Measurements from ENCODE around the gene NDUFA13. TPM values are rescaled to one million over a fixed set of nuclear protein-coding genes. Genes with fewer than 3 reads are reported as not detected.

The NDUFA13 gene
- total RNA-seq, 1 experiment from 2014 or later = 203 TPM

DNA sequence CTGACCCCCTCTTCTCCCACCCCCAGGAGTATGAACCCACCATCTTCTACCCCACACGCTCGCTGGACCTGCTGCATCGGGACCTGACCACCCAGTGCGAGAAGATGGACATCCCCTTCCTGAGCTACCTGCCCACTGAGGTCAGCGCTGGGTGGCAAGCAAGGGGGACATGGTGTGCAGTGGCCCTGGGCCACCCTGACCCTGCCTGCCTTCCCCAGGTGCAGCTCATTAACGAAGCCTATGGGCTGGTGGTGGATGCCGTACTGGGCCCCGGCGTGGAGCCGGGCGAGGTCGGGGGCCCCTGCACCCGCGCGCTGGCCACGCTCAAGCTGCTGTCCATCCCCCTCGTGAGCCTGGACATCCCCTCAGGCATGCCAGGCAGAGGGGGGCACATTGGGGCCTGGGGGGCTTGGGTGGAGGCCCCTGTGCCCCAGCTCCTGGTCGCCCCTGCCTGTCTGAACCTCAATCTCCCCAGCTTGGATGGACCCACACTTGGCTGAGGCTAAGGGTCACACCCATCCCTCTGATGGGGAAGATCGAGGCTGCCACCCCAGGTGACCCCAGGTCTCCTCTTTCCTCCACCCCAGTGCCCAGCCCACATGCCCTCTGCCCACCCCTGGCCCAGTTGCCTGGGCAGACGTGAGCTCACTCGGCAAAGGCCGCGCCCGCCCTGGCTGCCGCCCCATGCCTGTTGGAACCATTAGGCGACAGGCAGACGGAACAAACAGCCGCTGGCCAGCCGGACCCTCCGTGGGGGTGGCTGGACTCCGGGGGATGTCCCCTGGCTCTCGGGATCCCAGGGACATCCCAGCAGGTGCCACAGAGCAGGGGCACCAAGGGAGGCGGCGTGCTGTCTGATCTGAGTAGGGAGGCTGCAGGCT is 19.5 kb downstream of the NDUFA13 start:
- no peaks in the 10 kb centered on the region for H3K27me3 ChIP-seq (ENCODE audit: insufficient read depth, low read depth)
- H3K27ac ChIP-seq = no peak overlapping the region
- H3F3A ChIP-seq (ENCODE audit: insufficient read depth, low read depth) = peaks cover 59% of the 10 kb centered on the region
- no peak overlapping the region for H3K4me2 ChIP-seq
- ChIA-PET CTCF (no interaction called here), POLR2A (ENCODE audit: unreplicated experiment) (no interaction called here)
- no peak overlapping the region for H3K4me3 ChIP-seq
- peaks cover 5% of the 10 kb centered on the region; the same call in 1 of the 2 replicates for H4K20me1 ChIP-seq (ENCODE audit: insufficient read depth)
- no peaks in the 10 kb centered on the region for H3K36me3 ChIP-seq (ENCODE audit: low read depth)
- intact Hi-C loops (cut with micrococcal nuclease; ENCODE audit: unreplicated experiment) = loop anchor here (10.0 kb wide), 1 partner anchor 239 kb away; no protein-coding TSS in a partner anchor
- DNase-seq = no peak
- no peaks in the 10 kb centered on the region for H3K9me3 ChIP-seq (ENCODE audit: insufficient read depth, low read depth)
- no peaks in the 10 kb centered on the region for H3K4me1 ChIP-seq (replicated peaks; ENCODE audit: insufficient read depth)
- TF ChIP-seq EZH2 (IDR thresholded peaks at IDR 0.05; ENCODE audit: low read depth) (no peak), CTCF (conservative IDR thresholded peaks at IDR 0.05) (no peak)
- no peak overlapping the region for H2AFZ ChIP-seq
- BruUV-seq (replicated peaks) = no TSS peak
- no peaks in the 10 kb centered on the region for H3K79me2 ChIP-seq (ENCODE audit: low read depth)
- no peaks in the 10 kb centered on the region for H3K9me2 ChIP-seq (ENCODE audit: insufficient read depth)

DNA sequence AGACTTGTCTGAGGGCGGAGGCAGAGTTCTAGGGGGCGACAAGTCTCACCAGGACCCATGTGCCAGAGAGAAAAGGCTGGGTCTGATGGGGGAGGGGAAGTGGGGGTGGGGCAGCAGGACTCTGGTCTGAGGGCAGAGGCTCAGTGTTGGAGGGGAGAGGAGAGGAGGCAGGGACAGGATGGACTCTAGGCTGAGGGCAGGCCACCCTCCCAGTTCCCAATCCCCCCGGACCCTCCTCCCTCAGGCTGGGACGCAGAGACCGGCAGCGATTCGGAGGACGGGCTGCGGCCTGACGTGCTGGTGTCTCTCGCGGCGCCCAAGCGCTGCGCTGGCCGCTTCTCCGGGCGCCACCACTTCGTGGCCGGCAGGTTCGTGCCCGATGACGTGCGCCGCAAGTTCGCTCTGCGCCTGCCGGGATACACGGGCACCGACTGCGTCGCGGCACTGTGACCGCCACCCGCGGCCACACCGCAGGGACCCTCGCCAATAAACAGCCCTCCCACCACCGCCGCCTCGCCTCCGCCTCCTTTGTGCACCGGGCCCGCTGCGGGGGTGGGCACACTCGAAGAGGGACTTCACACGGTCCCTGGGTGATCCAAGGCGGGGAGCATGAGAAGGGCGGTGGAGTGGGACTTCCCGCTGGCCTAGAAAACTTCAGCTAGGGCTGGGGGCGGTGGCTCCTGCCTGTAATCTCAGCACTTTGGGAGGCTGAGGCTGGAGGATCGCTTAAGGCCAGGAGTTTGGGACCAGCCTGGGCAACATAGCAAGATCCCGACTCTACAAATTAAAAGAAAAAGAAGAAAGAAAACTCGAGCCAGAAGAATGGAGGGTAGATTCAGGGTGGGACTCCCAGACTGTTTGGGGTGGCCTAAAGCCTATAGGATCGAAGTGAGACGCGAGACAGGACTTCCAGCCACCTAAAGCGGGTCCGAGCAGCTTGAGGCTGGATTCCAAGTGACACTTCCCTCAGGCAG is 21.3 kb downstream of the NDUFA13 start:
- H3K4me1 ChIP-seq (replicated peaks; ENCODE audit: insufficient read depth) = no peaks in the 10 kb centered on the region
- no peaks in the 10 kb centered on the region for H3K36me3 ChIP-seq (ENCODE audit: low read depth)
- H3K4me2 ChIP-seq = peak overlapping the region; percentile 68
- H3K79me2 ChIP-seq (ENCODE audit: low read depth) = no peaks in the 10 kb centered on the region
- no peaks in the 10 kb centered on the region for H3K27me3 ChIP-seq (ENCODE audit: insufficient read depth, low read depth)
- no peaks in the 10 kb centered on the region for H3K9me3 ChIP-seq (ENCODE audit: insufficient read depth, low read depth)
- intact Hi-C loops (cut with micrococcal nuclease; ENCODE audit: unreplicated experiment) = loop anchor here (10.0 kb wide), 1 partner anchor 237 kb away; no protein-coding TSS in a partner anchor
- H3K27ac ChIP-seq = no peak overlapping the region
- H2AFZ ChIP-seq = no peak overlapping the region
- TF ChIP-seq EZH2 (IDR thresholded peaks at IDR 0.05; ENCODE audit: low read depth) = no peak
- TF ChIP-seq CTCF (conservative IDR thresholded peaks at IDR 0.05) = no peak
- BruUV-seq (replicated peaks) = no TSS peak
- DNase-seq = no peak
- H3F3A ChIP-seq (ENCODE audit: insufficient read depth, low read depth) = peaks cover 43% of the 10 kb centered on the region; the same call in 1 of the 2 replicates
- H3K4me3 ChIP-seq = no peak overlapping the region
- CTCF ChIA-PET = no interaction called here
- H3K9me2 ChIP-seq (ENCODE audit: insufficient read depth) = no peaks in the 10 kb centered on the region
- no peaks in the 10 kb centered on the region for H4K20me1 ChIP-seq (ENCODE audit: insufficient read depth)
- POLR2A ChIA-PET (ENCODE audit: unreplicated experiment) = no interaction called here

DNA sequence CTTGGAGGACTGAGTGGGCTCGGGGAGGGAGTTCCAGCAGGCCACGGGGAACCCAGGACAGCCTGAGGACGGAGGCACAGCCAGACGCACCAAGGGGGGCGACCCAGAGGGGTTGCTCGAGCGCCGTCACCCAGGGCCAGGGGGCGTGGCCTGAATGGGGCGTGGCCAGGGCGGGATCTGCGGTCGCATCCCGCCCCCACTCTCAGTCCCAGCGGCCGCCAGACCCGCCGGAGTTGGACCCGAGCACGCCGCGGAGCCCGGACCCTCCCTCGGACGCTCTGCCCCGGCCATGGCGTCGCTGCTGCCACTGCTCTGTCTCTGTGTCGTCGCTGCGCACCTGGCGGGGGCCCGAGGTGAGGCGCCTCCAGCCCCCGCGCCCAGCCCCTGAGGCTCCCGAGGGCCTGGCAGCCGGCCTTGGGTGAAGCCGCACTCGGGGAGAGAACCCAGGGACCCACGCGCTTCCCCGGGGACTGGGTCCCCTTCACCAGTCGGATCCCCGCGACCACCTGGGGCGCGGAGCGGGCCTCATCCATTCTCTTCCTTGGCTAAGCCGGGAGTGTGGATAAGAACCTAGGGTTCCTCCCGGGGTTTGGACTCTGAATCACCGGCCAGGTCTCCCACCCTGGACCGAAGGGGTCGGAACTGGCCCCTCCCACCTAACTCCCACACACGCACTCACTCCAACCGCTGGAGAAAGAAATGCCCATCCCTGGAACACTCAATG is 22.2 kb downstream of the NDUFA13 start, which contains the start of gene CILP2:
CILP2 (plus strand) TSS at position 205 of the 724 bp plus-strand sequence; CDS start at position 290, 85 bp downstream.
- H3K36me3 ChIP-seq (ENCODE audit: low read depth) = no peaks in the 10 kb centered on the region
- intact Hi-C loops (cut with micrococcal nuclease; ENCODE audit: unreplicated experiment) = loop anchor here (10.0 kb wide), 1 partner anchor 237 kb away; no protein-coding TSS in a partner anchor
- peaks cover 35% of the 10 kb centered on the region; the same call in 1 of the 2 replicates for H3F3A ChIP-seq (ENCODE audit: insufficient read depth, low read depth)
- DNase-seq = peak in 1 of 2 experiments; percentile 56
- POLR2A ChIA-PET (ENCODE audit: unreplicated experiment) = no interaction called here
- no peak within 1 kb of the TSS for H3K27ac ChIP-seq
- no peaks in the 10 kb centered on the region for H3K9me3 ChIP-seq (ENCODE audit: insufficient read depth, low read depth)
- TF ChIP-seq CTCF (conservative IDR thresholded peaks at IDR 0.05) (no peak), EZH2 (IDR thresholded peaks at IDR 0.05; ENCODE audit: low read depth) (no peak)
- H3K4me3 ChIP-seq = peak within 1 kb of the TSS; percentile 37; the same call in 1 of the 2 replicates
- CTCF ChIA-PET = no interaction called here
- no peak within 1 kb of the TSS for H2AFZ ChIP-seq
- no peaks in the 10 kb centered on the region for H4K20me1 ChIP-seq (ENCODE audit: insufficient read depth)
- no TSS peak for BruUV-seq (replicated peaks)
- H3K79me2 ChIP-seq (ENCODE audit: low read depth) = no peaks in the 10 kb centered on the region
- peak within 1 kb of the TSS; percentile 68 for H3K4me2 ChIP-seq
- H3K4me1 ChIP-seq (replicated peaks; ENCODE audit: insufficient read depth) = no peaks in the 10 kb centered on the region
- H3K27me3 ChIP-seq (ENCODE audit: insufficient read depth, low read depth) = no peaks in the 10 kb centered on the region
- H3K9me2 ChIP-seq (ENCODE audit: insufficient read depth) = no peaks in the 10 kb centered on the region
